Measurements from ENCODE around the gene WAC.

- no peak for TF ChIP-seq SP1 (IDR thresholded peaks at IDR 0.05)
- TF ChIP-seq FOXM1 (IDR thresholded peaks at IDR 0.05; ENCODE audit: borderline replicate concordance) = no peak
- TF ChIP-seq BHLHE40 (IDR thresholded peaks at IDR 0.05; ENCODE audit: borderline replicate concordance) = no peak
- TF ChIP-seq SUZ12 (IDR thresholded peaks at IDR 0.05) = no peak
- no peak for TF ChIP-seq TARDBP (IDR thresholded peaks at IDR 0.05)
- no peak for TF ChIP-seq ZNF384 (IDR thresholded peaks at IDR 0.05)
- TF ChIP-seq, protein P1, sequence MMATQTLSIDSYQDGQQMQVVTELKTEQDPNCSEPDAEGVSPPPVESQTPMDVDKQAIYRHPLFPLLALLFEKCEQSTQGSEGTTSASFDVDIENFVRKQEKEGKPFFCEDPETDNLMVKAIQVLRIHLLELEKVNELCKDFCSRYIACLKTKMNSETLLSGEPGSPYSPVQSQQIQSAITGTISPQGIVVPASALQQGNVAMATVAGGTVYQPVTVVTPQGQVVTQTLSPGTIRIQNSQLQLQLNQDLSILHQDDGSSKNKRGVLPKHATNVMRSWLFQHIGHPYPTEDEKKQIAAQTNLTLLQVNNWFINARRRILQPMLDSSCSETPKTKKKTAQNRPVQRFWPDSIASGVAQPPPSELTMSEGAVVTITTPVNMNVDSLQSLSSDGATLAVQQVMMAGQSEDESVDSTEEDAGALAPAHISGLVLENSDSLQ (IDR thresholded peaks at IDR 0.05) = no peak
- no peak for TF ChIP-seq FOXK2 (IDR thresholded peaks at IDR 0.05)
Observed at GRCh38 chr10:28554952-28555351, 22.0 kb downstream of the WAC start.
